ENCODE data around the gene ZNF318. TPM values are rescaled to one million over a fixed set of nuclear protein-coding genes. Genes with fewer than 3 reads are reported as not detected.
"Not testable (repeated sequence)": the region's sequence is repeated elsewhere in the genome, so short reads cannot be mapped to it uniquely, and the experiment has no call there.

ZNF318 gene
- total RNA-seq, 2 donors from 2014 or later = 22.5 to 24.0 TPM

GRCh38 chr6:43377710-43378229 is 8.3 kb upstream of the ZNF318 start:
- ATAC-seq (no peak), DNase-seq (no peak)
- H3K4me1 Mint-ChIP-seq = peaks cover 10% of the 10 kb centered on the region
- no peaks in the 10 kb centered on the region for H3K9me3 ChIP-seq (ENCODE audit: control insufficient read depth, low read length, poor library complexity, severe bottlenecking)
- no peak overlapping the region for H3K27ac Mint-ChIP-seq
- no peak overlapping the region for H3K4me3 Mint-ChIP-seq
- no peaks in the 10 kb centered on the region for H3K27me3 Mint-ChIP-seq
- H3K36me3 Mint-ChIP-seq (ENCODE audit: low read depth) = peaks cover 2% of the 10 kb centered on the region

GRCh38 chr6:43376551-43376981 is 7.1 kb upstream of the ZNF318 start:
- Mint-ChIP-seq H3K4me3 (no peak overlapping the region), H3K27ac (no peak overlapping the region), H3K36me3 (ENCODE audit: low read depth) (peaks cover 2% of the 10 kb centered on the region), H3K4me1 (peaks cover 11% of the 10 kb centered on the region), H3K27me3 (no peaks in the 10 kb centered on the region)
- H3K9me3 ChIP-seq (ENCODE audit: control insufficient read depth, low read length, poor library complexity, severe bottlenecking) = no peaks in the 10 kb centered on the region
- ATAC-seq (peak; percentile 32), DNase-seq (no peak)

- DNase-seq = no peak
- Mint-ChIP-seq H3K4me1 (peaks cover 11% of the 10 kb centered on the region), H3K4me3 (no peak overlapping the region), H3K36me3 (ENCODE audit: low read depth) (peaks cover 2% of the 10 kb centered on the region), H3K27me3 (no peaks in the 10 kb centered on the region), H3K27ac (no peak overlapping the region)
- no peak for ATAC-seq
- H3K9me3 ChIP-seq (ENCODE audit: control insufficient read depth, low read length, poor library complexity, severe bottlenecking) = no peaks in the 10 kb centered on the region
These were observed 6.2 kb upstream of the ZNF318 start for GRCh38 chr6:43375693-43376092.

GRCh38 chr6:43373252-43373875 is 3.9 kb upstream of the ZNF318 start:
- ATAC-seq = no peak
- peaks cover 13% of the 10 kb centered on the region for H3K4me1 Mint-ChIP-seq
- no peak overlapping the region for H3K4me3 Mint-ChIP-seq
- no peaks in the 10 kb centered on the region for H3K27me3 Mint-ChIP-seq
- no peaks in the 10 kb centered on the region for H3K9me3 ChIP-seq (ENCODE audit: control insufficient read depth, low read length, poor library complexity, severe bottlenecking)
- H3K27ac Mint-ChIP-seq = peak overlapping the region; percentile 57
- no peak for DNase-seq
- H3K36me3 Mint-ChIP-seq (ENCODE audit: low read depth) = no peaks in the 10 kb centered on the region

- not testable (repeated sequence) for H3K27me3 Mint-ChIP-seq; ATAC-seq; H3K9me3 ChIP-seq (ENCODE audit: control insufficient read depth, low read length, poor library complexity, severe bottlenecking); H3K36me3 Mint-ChIP-seq (ENCODE audit: low read depth); DNase-seq
- H3K4me1 Mint-ChIP-seq = peaks cover 37% of the 10 kb centered on the region
- H3K27ac Mint-ChIP-seq = peak overlapping the region; percentile 81
- peak overlapping the region; percentile 88 for H3K4me3 Mint-ChIP-seq
These were observed 645 bp upstream of the ZNF318 start for GRCh38 chr6:43370003-43370580.

- no peaks in the 10 kb centered on the region for H3K27me3 Mint-ChIP-seq
- no peaks in the 10 kb centered on the region for H3K9me3 ChIP-seq (ENCODE audit: control insufficient read depth, low read length, poor library complexity, severe bottlenecking)
- H3K4me3 Mint-ChIP-seq = peak overlapping the region; percentile 88
- peaks cover 7% of the 10 kb centered on the region for H3K36me3 Mint-ChIP-seq (ENCODE audit: low read depth)
- ATAC-seq = peak; percentile 4
- peaks cover 45% of the 10 kb centered on the region for H3K4me1 Mint-ChIP-seq
- DNase-seq = no peak
- peak overlapping the region; percentile 41 for H3K27ac Mint-ChIP-seq
These were observed 937 bp downstream of the ZNF318 start for GRCh38 chr6:43368259-43369160.

- H3K27me3 Mint-ChIP-seq = no peaks in the 10 kb centered on the region
- H3K27ac Mint-ChIP-seq = peak overlapping the region; percentile 43
- H3K4me1 Mint-ChIP-seq = peaks cover 47% of the 10 kb centered on the region
- DNase-seq (no peak), ATAC-seq (no peak)
- H3K4me3 Mint-ChIP-seq = peak overlapping the region; percentile 88
- H3K9me3 ChIP-seq (ENCODE audit: control insufficient read depth, low read length, poor library complexity, severe bottlenecking) = no peaks in the 10 kb centered on the region
- H3K36me3 Mint-ChIP-seq (ENCODE audit: low read depth) = peaks cover 7% of the 10 kb centered on the region
These were observed 2.0 kb downstream of the ZNF318 start for GRCh38 chr6:43367245-43367984.

- ATAC-seq (no peak), DNase-seq (no peak)
- H3K27ac Mint-ChIP-seq = no peak overlapping the region
- H3K9me3 ChIP-seq (ENCODE audit: control insufficient read depth, low read length, poor library complexity, severe bottlenecking) = no peaks in the 10 kb centered on the region
- peaks cover 13% of the 10 kb centered on the region for H3K36me3 Mint-ChIP-seq (ENCODE audit: low read depth)
- H3K27me3 Mint-ChIP-seq = no peaks in the 10 kb centered on the region
- no peak overlapping the region for H3K4me3 Mint-ChIP-seq
- peaks cover 22% of the 10 kb centered on the region for H3K4me1 Mint-ChIP-seq
These were observed 8.2 kb downstream of the ZNF318 start for GRCh38 chr6:43361269-43361668.

- Mint-ChIP-seq H3K27me3 (no peaks in the 10 kb centered on the region), H3K4me3 (no peak overlapping the region), H3K36me3 (ENCODE audit: low read depth) (peaks cover 9% of the 10 kb centered on the region), H3K4me1 (peaks cover 13% of the 10 kb centered on the region), H3K27ac (no peak overlapping the region)
- DNase-seq (no peak), ATAC-seq (no peak)
- no peaks in the 10 kb centered on the region for H3K9me3 ChIP-seq (ENCODE audit: control insufficient read depth, low read length, poor library complexity, severe bottlenecking)
These were observed 9.6 kb downstream of the ZNF318 start for GRCh38 chr6:43359831-43360230.

GRCh38 chr6:43359381-43359780 is 10.1 kb downstream of the ZNF318 start:
- no peak overlapping the region for H3K4me3 Mint-ChIP-seq
- H3K36me3 Mint-ChIP-seq (ENCODE audit: low read depth) = peaks cover 8% of the 10 kb centered on the region
- H3K27ac Mint-ChIP-seq = no peak overlapping the region
- ATAC-seq = no peak
- no peaks in the 10 kb centered on the region for H3K27me3 Mint-ChIP-seq
- no peak for DNase-seq
- no peaks in the 10 kb centered on the region for H3K9me3 ChIP-seq (ENCODE audit: control insufficient read depth, low read length, poor library complexity, severe bottlenecking)
- peaks cover 8% of the 10 kb centered on the region for H3K4me1 Mint-ChIP-seq

GRCh38 chr6:43355862-43356590 is 13.4 kb downstream of the ZNF318 start:
- no peak overlapping the region for H3K27ac Mint-ChIP-seq
- peaks cover 13% of the 10 kb centered on the region for H3K36me3 Mint-ChIP-seq (ENCODE audit: low read depth)
- H3K4me3 Mint-ChIP-seq = no peak overlapping the region
- H3K27me3 Mint-ChIP-seq = no peaks in the 10 kb centered on the region
- ATAC-seq (no peak), DNase-seq (no peak)
- H3K4me1 Mint-ChIP-seq = peaks cover 7% of the 10 kb centered on the region
- no peaks in the 10 kb centered on the region for H3K9me3 ChIP-seq (ENCODE audit: control insufficient read depth, low read length, poor library complexity, severe bottlenecking)

GRCh38 chr6:43351951-43352350 is 17.5 kb downstream of the ZNF318 start:
- not testable (repeated sequence) for H3K36me3 Mint-ChIP-seq (ENCODE audit: low read depth); H3K4me3 Mint-ChIP-seq; H3K27ac Mint-ChIP-seq; DNase-seq; H3K4me1 Mint-ChIP-seq; ATAC-seq; H3K9me3 ChIP-seq (ENCODE audit: control insufficient read depth, low read length, poor library complexity, severe bottlenecking); H3K27me3 Mint-ChIP-seq

Measured in T-helper 17 cell (primary cell).